ENCODE results near the gene CYP2D6.

GRCh38 chr22:42158456-42159132, 28.0 kb upstream of the CYP2D6 start:
- TF ChIP-seq RARB (CRISPR knock-in tag; IDR thresholded peaks at IDR 0.05) (no peak), ZNF70 (CRISPR knock-in tag; IDR thresholded peaks at IDR 0.05) (no peak), ISL1 (CRISPR knock-in tag; IDR thresholded peaks at IDR 0.05) (no peak), ARNTL (CRISPR knock-in tag; IDR thresholded peaks at IDR 0.05; ENCODE audit: borderline replicate concordance, low read depth) (no peak), TSHZ2 (CRISPR knock-in tag; IDR thresholded peaks at IDR 0.05) (no peak), OSR1 (CRISPR knock-in tag; IDR thresholded peaks at IDR 0.05) (no peak), ZC3H10 (CRISPR knock-in tag; IDR thresholded peaks at IDR 0.05) (no peak), ZFP3 (CRISPR knock-in tag; IDR thresholded peaks at IDR 0.05) (no peak), ZNF565 (CRISPR knock-in tag; conservative IDR thresholded peaks at IDR 0.05; ENCODE audit: low read depth) (no peak)
- TF ChIP-seq, protein P1, sequence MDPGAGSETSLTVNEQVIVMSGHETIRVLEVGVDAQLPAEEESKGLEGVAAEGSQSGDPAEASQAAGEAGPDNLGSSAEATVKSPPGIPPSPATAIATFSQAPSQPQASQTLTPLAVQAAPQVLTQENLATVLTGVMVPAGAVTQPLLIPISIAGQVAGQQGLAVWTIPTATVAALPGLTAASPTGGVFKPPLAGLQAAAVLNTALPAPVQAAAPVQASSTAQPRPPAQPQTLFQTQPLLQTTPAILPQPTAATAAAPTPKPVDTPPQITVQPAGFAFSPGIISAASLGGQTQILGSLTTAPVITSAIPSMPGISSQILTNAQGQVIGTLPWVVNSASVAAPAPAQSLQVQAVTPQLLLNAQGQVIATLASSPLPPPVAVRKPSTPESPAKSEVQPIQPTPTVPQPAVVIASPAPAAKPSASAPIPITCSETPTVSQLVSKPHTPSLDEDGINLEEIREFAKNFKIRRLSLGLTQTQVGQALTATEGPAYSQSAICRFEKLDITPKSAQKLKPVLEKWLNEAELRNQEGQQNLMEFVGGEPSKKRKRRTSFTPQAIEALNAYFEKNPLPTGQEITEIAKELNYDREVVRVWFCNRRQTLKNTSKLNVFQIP (CRISPR knock-in tag; IDR thresholded peaks at IDR 0.05; ENCODE audit: borderline replicate concordance, low read depth) = no peak

Measured in SK-N-SH treated with all-trans-retinoic acid at 6 μM for 48 hours (cell line).